Medulla oblongata (tissue), 1 donor: ENCODE results near the gene TOP1.
"Not testable (repeated sequence)": the region's sequence is repeated elsewhere in the genome, so short reads cannot be mapped to it uniquely, and the experiment has no call there.

ENCODE experiments used
- DNase-seq: peaks from one replicate; pipeline ENCODE4 v3.0.0-alpha.2; 2015; ENCODE audit errors: extremely low spot score

Gene TOP1

DNA sequence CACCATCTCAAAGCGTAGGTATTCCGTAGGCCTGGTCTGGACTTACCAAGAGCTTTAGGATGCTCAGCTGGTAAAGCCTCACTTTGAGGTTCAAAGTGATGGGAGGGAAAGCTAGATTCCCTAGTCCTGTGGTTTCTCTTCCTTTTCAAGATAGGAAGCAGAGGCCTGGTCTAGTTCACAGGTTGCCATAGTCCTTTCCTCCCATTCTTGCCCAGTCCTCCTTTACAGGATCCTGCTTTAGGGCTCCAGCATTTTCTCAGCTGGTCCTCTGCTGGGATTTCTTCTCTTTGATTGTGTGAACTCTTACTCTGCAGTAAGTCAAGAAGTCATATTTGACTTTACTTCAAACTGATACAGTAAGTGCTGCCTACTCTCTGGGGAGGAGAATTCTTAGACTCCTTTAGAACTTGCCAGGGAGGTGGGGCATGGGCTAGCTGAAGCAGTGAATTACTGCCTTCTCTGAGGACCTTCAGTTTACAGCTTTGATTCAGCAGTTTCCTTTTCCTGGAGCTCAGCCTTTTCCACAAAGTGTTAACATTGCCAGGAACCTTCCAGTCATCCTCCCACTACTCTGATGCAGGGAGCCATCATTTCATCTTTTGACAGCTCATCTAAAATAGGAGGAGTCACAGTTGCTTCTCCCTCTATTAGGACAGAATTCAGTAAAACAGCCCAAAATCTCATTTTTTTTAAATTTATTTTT is 65.9 kb downstream of the TOP1 start:
- no peak for DNase-seq

DNA sequence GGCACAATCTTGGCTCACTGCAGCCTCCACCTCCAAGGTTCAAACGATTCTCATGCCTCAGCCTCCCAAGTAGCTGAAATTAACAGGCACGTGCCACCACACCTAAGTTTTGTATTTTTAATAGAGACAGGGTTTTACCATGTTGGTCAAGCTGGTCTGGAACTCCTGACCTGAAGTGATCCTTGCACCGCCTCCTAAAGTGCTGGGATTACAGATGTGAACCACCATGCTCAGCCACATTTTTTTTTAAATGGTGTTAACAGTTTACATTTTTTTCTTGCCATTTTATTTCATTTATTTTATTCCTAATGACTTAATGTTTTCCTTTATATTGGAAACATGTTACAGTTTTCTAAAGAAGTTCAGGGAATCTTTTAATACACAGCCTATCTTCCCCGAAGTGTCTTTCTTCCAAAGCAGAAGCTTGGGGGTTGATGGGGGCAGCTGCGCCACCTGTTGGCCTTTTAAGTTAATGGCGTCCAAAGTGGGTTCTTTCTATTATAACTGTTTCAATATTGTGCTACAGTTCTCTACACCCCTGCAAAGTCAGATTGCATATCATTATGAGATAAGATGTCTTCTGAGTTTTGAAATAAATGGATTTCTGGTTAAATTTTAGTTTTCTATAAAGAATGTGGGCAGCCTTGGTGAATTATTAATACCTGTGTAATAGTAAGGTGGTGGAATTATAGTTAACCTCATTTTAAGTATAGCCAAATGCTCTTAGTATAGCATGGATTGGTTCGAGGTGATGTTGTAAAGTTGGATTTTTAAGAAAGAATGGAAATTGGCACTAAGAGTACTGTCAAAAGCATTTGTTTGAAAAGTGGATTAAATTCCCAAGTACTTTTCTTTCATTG is 66.7 kb downstream of the TOP1 start:
- peak; percentile 80 for DNase-seq

DNA sequence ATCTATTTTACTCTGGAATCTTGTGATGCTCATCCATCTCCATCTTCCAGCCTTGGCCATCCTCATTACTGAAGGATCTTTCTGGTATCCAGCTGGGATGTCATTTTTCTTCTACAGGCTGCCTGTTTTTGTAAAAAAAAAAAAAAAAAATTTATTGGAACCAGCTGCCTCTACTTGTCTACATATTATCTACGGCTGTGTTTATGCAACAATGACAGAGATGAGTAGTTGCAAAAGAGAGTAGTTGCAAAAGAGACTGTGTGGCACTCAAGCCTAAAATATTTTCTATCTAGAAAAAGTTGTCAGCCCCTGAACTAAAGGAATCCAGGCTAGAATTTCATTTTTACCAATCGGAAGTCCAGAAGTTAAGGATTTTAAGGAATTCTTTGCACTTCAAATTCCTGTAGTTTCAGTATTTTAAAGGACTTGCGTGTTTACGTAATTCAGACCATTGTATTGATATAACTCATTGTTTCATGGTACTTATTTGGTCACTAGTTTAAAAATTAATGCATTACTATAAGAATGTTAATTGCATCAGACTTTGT is 70.2 kb downstream of the TOP1 start:
- no peak for DNase-seq

DNA sequence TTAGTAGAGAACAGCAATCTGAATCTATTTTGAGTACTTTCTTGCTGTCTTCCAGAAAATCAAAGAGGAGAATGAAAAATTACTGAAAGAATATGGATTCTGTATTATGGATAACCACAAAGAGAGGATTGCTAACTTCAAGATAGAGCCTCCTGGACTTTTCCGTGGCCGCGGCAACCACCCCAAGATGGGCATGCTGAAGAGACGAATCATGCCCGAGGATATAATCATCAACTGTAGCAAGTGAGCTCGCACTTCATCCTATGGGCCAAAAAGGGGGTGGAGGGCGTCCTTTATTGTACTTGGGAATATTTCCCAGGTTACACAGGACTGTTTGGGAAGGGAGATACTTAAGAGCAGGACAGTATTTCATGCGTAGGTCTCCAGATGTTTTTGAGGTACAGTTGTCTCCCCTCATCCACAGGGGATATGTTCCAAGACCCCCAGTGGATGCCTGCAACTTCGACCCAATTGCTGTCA is 71.4 kb downstream of the TOP1 start:
- DNase-seq = no peak

DNA sequence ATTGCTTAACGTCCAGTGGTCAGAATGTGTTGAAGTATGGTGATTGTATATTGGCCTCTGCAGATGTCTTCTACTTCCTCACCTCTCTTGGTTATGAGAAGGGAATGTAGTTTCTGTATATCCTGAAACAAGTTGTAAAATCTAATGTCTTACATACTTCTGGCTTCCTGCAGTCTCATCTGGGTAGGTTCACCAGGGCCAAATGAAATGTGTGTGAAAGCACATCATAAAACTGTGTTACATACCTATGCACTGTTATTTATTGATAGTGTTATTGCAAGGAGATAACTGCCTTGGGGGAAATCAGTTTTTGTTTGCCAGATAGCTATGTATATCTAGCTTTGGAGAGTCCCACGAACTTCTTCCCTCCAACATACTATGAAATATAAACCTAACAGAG is 73.0 kb downstream of the TOP1 start:
- DNase-seq = no peak

DNA sequence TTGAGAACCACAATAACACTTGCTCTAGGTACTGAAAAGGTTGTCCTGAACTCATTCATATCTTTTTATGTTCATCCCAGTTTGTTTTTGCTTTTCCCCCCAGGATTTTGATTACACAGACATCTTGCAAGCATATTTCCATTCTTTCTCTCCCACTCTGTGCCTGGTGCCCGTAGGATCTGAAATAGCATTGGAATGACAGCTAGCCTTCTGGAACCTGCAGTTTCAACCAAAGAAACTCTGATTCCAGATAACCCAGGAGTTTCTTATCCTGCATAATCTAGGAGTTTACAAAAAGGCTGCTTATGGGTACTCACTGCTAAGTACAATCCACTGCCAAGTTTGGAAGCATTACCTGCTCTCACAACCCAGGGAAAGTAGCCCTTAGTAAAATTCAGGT is 79.9 kb downstream of the TOP1 start:
- no peak for DNase-seq

DNA sequence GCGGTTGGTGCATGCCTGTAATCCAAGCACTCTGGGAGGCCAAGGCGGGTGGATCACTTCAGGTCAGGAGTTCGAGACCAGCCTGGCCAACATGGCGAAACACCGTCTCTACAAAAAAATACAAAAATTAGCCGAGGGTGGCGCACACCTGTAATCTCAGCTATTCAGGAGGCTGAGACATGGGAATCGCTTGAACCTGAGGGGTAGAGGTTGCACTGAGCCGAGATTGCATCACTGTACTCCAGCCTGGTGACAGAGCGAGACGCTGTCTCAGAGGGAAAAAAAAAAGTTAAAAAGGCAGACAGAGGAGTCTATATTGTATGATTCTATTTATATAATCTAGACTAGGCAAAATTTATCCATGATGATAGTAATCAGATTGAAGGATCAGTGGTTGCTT is 81.4 kb downstream of the TOP1 start:
- no peak for DNase-seq

DNA sequence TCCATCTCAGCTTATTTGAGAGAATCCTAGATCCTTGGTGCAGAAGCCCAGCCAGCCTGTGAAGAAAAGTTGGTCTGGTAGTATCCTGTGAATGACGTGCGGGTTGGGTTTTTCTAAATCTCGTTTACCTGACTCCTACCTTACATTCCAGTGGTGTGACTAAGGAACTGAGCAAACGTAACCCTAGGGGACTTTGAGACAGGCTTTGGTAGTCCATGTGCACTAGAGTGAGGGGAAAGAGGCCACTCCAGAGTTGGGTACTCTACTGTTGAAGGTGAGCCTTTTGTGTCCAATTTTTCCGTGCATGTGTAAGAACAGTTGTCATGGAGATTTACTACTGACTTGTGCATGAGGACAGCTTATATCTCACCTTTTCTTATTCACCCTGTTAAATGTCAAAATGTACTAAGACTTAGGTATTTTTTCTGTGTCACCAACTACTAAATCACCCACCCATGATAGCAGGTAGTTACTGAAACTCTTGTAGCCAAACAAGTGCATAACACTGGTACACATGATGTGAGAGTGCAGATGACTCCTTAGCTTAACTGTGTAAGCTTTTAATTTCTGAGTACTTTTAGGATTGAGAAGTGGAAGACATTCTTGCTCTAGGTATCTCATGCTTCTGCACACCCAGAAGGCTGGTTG is 82.4 kb downstream of the TOP1 start:
- no peak for DNase-seq

DNA sequence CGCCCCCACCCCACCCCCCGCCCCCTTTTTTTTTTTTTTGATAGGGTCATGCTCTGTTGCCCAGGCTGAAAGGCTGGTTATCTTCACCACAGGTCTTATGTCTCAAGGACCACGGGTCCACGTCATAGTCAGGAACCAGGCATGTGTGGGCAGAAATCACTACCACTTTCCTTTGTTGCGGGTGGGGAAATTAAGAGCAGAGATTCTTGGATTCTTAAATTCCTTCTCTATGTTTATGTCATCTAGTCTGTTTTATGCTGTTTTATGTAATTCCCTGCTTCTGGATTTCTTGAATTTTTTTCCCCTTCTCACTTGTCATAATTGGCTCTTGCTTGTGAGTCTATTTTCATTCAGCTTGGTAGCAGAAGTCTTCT is 82.9 kb downstream of the TOP1 start:
- DNase-seq = no peak

DNA sequence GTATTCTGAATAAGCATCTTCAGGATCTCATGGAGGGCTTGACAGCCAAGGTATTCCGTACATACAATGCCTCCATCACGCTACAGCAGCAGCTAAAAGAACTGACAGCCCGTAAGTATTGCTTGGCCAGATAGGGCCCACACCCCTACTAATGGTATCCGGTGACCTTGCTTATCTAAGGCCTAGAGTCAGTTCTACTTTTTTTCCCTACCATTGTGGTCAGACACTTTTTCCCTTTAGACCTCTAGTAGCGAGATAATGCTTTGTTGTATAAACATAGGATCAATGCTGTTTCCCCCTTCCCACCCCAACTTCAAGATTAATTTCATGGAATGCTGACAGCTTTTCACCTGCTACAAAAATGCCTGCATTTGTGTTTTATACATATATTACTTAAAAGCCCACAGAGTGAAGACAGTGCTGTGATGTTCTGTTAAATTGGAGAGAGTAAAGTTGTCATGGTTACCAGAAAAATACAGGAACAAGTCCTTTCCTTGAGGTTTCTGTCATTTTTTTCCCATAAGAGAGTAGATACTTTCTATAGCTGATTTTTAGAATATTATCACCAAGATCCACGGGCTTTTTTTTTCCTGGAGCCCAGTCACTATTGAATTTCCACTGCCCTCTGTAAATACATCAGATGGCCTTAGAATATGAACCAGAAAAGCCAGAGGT is 87.8 kb downstream of the TOP1 start:
- DNase-seq = no peak

DNA sequence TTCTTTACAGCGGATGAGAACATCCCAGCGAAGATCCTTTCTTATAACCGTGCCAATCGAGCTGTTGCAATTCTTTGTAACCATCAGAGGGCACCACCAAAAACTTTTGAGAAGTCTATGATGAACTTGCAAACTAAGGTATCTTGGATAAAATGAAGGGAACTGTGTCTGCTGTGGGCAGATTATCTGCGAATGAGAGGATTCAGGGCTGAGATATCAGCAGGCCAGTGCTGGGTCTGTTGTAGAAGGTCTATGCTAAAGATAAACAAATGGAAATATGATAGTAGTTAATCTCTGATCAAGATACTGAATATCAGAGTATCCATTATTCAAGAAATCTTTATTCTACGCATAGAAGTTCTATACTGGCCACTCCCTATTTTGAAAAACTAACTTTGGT is 89.5 kb downstream of the TOP1 start:
- not testable (repeated sequence) for DNase-seq

DNA sequence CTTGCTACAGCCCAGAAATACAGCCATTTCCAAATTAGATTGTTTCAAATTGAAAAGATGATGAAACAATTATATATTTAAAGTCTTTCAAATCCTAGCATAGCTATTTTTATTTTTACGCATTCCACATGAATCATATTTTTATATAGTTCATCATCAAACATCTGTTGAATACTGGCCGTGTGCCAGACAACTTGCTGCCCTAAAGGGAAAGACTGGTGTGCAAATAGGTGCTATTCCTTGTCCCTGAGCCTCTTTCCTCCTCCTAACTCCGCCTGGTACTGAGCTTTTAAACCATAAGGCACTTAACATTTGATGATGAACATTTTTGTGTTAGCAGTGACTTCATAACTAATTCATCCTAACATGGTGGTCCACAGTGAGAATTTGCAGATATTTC is 90.0 kb downstream of the TOP1 start:
- no peak for DNase-seq

DNA sequence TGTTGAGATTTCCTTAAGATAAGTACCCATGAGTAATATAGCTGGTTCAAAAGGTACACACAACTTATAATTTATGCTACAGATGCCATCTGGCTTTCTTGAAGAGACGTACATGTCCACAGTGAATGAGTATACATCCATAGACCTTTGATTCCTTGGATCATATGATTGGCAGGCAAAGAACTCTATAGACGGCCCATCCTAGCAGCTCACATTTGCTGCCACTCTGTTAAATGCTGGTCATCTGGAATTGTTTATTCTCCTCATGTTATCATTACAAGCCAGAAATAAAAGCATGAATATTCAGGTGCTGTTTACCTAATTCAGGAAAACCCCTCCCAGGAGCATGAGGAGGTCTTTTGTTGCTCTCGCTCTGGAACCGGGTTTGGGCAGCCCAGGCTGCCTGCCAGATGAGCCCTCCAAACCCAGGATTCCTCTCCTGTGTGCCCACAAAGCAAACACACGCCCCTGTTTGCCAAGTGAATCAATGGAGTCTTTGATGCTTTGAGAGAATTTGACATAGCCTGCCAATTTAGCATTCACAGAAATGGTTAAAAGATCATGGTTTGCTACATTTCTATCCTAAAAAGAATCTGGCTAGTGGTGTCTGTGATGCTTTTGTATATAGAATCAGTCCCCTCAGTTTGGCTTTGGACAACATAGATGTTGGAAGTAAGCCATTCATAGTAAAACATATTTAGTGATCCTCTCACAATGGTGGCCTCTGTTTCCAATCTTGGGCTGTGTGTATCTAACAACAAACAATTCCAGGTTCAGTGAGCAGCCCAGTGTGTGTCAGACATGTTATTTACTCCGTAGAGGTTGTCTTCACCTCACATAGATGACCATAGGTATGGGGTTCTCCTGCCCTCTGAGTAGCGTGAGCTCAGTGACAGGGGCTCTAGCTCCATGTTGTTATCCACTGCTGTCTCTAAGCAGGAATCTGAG is 91.3 kb downstream of the TOP1 start:
- peak; percentile 86 for DNase-seq

DNA sequence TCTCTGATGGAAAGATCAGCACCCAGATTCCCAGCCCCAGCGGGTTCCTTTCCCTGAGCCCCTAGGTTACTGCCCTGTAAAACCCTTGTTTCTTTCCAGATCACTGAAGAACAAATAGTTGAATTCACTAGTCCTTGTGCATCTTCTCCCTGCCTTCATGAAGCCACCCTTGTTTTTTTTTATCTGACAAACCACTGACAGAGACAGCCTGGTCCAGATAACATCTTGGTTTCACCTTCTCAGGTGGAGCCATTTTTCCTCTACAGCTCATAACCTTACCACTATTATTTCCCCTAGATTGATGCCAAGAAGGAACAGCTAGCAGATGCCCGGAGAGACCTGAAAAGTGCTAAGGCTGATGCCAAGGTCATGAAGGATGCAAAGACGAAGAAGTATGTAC is 92.8 kb downstream of the TOP1 start:
- DNase-seq = no peak

DNA sequence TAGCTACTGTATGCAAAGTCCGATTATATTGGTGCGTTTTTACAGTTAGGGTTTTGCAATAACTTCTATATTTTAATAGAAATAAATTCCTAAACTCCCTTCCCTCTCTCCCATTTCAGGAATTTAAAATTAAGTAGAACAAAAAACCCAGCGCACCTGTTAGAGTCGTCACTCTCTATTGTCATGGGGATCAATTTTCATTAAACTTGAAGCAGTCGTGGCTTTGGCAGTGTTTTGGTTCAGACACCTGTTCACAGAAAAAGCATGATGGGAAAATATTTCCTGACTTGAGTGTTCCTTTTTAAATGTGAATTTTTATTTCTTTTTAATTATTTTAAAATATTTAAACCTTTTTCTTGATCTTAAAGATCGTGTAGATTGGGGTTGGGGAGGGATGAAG is 95.0 kb downstream of the TOP1 start:
- DNase-seq = no peak

DNA sequence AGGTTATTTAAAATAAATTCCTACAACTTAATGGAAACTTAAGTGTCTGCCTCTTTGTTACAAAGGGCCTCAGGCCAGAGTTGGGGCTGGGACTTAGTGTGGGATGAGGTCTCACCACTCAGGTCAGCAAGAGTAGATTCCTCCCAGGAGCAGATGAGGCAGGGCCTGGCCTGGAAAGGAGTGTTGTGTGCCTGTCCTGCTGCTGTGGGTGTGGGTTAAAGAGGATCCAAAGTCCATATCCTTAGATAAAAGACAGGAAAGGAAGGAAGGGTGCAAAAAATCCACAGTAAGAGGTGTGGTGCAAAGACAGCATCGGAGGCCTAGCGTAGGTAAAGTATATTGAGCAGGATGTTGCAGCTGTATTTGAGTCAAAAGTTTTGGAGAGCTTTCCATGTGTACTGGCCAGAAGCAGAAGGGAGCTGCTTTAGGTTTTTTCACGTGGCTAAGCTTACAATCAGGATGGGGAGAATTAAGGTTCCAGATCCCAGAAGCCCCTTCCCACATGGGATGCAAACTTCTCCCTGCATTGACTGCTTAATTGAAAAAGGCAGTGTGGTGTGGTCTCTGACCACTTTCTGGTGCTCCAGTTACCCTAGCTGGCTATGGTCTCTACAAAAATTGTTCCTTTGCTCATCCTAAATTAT is 96.0 kb downstream of the TOP1 start:
- DNase-seq = no peak

DNA sequence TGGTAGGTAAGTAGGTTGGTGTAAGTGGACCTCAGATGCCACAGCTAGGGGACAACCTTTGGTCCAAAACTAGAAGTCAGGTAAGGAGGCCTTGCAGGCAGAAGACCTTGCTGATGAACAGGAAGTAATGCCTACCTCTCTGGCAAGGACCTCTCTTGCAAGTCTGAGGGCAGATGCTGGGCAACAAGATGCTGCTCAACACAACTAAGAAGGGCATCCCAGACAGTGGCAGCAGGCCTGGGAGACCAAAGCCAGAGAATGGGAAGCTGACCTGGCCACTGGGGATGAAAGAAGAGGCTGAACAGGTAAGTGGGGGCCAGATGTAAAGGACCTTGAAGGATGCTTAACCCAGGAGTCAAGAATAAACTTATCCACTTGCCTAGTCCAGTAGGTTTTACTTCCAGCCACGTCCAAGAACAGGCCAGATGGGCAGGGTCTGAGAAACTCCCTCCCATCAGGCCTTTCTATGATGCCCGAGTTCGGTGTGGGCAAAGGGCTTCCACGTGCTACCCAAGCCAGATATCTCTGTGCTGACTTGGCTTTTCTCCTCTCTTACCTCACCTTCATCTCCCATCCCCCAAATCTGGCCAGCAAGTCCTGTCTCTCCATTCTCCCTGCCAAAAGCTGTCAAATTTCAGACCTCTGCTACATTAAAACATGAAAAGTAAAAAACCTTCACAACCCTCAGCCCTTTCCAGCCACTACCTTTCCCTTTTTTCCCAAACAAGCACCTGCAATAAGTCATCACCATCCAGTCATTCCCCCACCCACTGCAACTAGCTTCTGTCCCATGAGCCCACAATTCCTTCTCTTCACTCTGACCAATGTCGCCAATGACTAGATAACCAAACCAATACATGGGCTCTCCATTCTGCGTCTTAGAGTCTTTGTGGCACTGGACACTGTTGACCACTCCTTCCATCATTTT is 97.2 kb downstream of the TOP1 start:
- no peak for DNase-seq

DNA sequence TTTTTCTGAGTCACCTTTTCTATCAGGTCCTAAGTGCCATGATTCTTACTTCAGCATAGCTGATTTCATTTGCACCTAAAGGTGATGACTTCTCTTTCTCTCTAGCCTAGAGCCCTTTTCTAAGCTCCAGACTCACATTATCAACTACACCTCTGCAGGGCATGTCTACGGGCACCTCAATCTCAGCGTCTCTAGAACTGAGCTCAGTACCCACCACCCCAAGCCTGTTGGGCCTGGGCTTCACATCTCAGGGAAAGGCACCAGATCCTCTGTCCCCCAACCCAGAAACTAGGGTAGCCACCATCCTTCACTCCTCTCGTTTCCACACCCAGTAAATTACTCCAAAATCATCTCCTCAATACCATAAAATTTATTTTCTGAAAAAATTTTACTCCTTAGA is 98.1 kb downstream of the TOP1 start:
- no peak for DNase-seq

DNA sequence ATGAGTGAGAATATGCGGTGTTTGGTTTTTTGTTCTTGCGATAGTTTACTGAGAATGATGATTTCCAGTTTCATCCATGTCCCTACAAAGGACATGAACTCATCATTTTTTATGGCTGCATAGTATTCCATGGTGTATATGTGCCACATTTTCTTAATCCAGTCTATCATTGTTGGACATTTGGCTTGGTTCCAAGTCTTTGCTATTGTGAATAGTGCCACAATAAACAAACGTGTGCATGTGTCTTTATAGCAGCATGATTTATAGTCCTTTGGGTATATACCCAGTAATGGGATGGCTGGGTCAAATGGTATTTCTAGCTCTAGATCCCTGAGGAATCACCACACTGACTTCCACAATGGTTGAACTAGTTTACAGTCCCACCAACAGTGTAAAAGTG is 99.7 kb downstream of the TOP1 start:
- DNase-seq = not testable (repeated sequence)
